Stimulated activated naive B cell treated with anti-CD40 and anti-IgM and Interleukin-4, amounts not matched to agents 10 μg/mL and 1 μg/mL and 100 μg/mL, for 72 hours (primary cell): ENCODE results near the gene CNTF.

Experiments used
- ATAC-seq, 2 donors: fragments of 150-1000 bp; cut with Tn5 transposase; replicated peaks; 2 replicates each; pipeline ENCODE4 v1.10.0; 2021; ENCODE audit warnings: moderate library complexity in 1 of 2
- DNase-seq: peaks from one replicate; pipeline ENCODE4 v3.0.0; 2021
- H3K27ac Mint-ChIP-seq: one replicate; pipeline ENCODE4 v1.8.0; 2022; ENCODE audit warnings: mild to moderate bottlenecking, mixed read lengths
- H3K27me3 Mint-ChIP-seq, 2 donors: one replicate each; pipeline ENCODE4 v1.8.0; 2022; ENCODE audit warnings: mixed read lengths in 2 of 2
- H3K36me3 Mint-ChIP-seq, 2 donors: one replicate each; pipeline ENCODE4 v1.8.0; 2022; ENCODE audit warnings: mixed read lengths in 2 of 2, mild to moderate bottlenecking in 1 of 2
- H3K4me1 Mint-ChIP-seq, 2 donors: one replicate each; pipeline ENCODE4 v1.8.0; 2022; ENCODE audit warnings: mixed read lengths in 2 of 2, mild to moderate bottlenecking in 1 of 2
- H3K4me3 Mint-ChIP-seq, 2 donors: one replicate each; pipeline ENCODE4 v1.8.0; 2022; ENCODE audit warnings: mild to moderate bottlenecking in 2 of 2, mixed read lengths in 2 of 2, moderate library complexity in 1 of 2
- H3K9me3 Mint-ChIP-seq, 2 donors: one replicate each; pipeline ENCODE4 v1.8.0; 2022; ENCODE audit warnings: mixed read lengths in 2 of 2, mild to moderate bottlenecking in 1 of 2

The CNTF gene

DNA sequence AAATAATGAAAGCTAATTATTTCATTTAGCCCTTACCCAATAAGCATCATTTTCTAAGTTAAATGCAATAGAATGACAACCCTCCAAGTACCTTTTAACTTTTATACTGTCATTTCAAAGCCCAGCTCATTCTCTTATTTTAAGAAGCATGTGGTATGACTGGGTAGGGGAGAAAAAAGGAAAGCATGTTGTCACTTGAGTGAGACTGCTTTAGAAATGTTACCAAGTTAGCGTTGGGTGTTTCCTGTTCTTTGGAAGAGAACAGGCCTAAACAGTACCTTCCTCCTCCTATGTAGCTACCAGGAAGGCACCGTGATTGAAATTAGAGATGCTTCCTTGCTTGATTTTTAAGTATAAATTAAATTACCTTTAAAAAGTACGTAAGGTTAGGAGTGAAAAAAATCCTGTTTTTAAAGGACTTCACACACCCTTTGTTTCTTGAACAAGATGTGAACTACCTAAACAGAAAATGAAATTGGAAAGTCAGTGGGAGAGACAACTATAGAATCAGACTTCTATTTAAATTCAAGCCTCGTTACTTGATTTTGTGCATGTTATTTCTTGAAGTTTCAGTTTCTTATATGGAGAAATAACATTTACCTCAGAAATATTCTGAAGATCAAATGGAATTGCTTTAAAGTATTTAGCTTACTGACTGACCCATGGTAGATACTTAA lies 741 bp upstream of the CNTF start:
- H3K4me3 Mint-ChIP-seq: no peak overlapping the region
- H3K9me3 Mint-ChIP-seq: no peaks in the 10 kb centered on the region
- H3K4me1 Mint-ChIP-seq: peaks cover 19 to 41% of the 10 kb centered on the region in 2 donors
- peaks cover 57 to 75% of the 10 kb centered on the region in 2 donors for H3K36me3 Mint-ChIP-seq
- no peaks in the 10 kb centered on the region for H3K27me3 Mint-ChIP-seq
- DNase-seq (no peak), ATAC-seq (no peak)
- H3K27ac Mint-ChIP-seq: no peak overlapping the region

DNA sequence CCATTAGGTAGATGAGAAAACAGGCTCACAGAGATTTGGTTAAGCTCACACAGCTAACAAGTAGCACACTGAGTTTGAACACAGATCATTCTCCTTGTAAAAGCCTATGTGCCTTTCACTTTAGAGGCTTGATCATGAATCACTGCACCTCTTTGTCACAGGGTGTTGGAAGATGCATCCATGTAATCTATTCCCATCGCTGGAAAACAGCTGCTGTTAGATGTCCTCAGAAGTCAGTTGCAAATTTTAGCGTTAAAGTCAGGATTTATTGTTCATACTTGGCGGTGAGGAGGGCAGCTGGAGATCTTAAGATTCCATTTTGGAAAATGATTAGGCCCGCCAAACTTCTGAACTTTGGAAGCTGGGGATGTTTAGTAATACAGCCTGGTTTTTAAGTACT lies 2.6 kb downstream of the CNTF start:
- no peak for ATAC-seq
- DNase-seq: no peak
- no peak overlapping the region for H3K4me3 Mint-ChIP-seq
- H3K27me3 Mint-ChIP-seq: no peaks in the 10 kb centered on the region
- peaks cover 37 to 52% of the 10 kb centered on the region in 2 donors for H3K36me3 Mint-ChIP-seq
- H3K4me1 Mint-ChIP-seq: peaks cover 25 to 40% of the 10 kb centered on the region in 2 donors
- no peaks in the 10 kb centered on the region for H3K9me3 Mint-ChIP-seq
- no peak overlapping the region for H3K27ac Mint-ChIP-seq

DNA sequence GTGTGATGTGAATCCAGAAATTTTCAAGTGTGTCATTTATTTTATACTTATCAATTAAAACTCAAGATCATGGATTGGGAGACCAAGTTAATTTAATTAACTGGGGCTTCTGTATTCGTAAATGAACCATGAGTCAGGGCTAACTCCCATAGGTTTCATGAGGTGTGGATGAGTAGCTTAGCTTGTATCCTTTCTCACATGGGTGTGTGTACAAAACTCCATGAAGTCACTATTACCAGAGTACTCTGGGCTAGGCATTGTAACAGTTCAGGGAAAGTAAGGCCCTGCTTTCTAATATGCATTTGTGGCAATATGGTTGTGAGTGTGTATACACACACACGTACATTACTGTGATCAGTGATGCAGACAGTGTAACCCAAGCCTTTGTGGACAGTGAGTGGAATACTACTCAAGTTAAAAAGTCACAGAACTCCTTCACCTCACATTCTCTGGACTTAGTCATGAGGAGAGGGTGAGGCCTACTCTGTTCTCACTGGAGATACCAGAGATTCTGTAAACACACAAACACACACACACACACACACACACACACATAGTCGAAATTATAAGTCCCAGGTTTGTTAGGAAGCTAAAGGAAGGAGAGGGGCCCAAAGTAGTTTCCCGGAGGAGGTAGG lies 3.5 kb downstream of the CNTF start:
- no peak for ATAC-seq
- Mint-ChIP-seq H3K4me3 (peak overlapping the region; percentile 3 to 28), H3K4me1 (peaks cover 25 to 36% of the 10 kb centered on the region in 2 donors), H3K9me3 (no peaks in the 10 kb centered on the region), H3K27ac (peak overlapping the region; percentile 15), H3K27me3 (no peaks in the 10 kb centered on the region), H3K36me3 (peaks cover 34 to 48% of the 10 kb centered on the region in 2 donors)
- DNase-seq: no peak

DNA sequence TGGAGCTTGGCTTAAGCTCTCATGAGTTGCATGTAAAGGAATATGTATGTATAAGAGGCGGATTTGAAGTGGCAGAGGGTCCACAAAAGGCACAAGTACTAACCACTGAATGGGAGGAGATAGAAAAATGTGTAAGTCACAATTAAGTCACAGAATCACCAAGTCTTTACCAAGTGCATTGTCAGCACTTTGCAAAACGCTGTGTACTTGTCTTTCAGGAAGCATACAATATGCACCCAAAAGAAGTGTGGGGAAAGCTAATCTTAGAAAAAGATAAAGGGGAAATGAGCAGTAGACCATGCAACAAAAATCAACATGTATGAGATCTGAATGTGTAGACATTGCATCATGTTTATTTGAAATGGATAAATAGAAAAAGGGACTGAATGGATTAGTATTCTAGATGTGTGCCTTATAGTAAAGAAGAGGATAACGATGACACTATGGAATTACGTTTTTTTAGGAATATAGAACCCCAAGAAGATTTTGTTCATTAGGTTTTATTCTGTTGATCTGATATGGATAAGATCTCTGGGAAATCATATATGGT lies 4.5 kb downstream of the CNTF start:
- Mint-ChIP-seq H3K9me3 (no peaks in the 10 kb centered on the region), H3K4me1 (peaks cover 25 to 36% of the 10 kb centered on the region in 2 donors), H3K36me3 (peaks cover 35 to 55% of the 10 kb centered on the region in 2 donors), H3K27ac (peak overlapping the region; percentile 20), H3K4me3 (peak overlapping the region in 1 of 2 donors; percentile 15), H3K27me3 (no peaks in the 10 kb centered on the region)
- DNase-seq (no peak), ATAC-seq (peak; percentile 22 to 35)

DNA sequence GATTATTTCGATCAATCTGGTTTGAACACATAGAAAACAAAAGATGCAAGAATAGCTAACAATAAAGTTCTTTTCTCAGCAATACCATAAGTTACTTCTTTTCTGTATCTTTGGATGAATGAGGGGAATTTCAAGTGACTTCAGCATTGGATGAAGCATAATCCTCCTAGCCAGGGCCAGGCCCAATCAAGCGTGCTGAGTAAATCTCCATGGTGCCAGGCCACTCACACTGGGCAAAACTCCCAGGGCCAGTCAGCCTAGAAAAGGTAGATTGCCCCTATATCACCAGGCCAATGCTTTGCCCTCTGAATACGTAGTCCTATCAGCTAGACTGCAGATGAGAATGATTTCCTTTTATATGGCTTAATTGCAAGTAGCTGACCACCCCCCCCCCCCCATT lies 6.0 kb downstream of the CNTF start:
- ATAC-seq (no peak), DNase-seq (no peak)
- Mint-ChIP-seq H3K27ac (no peak overlapping the region), H3K9me3 (no peaks in the 10 kb centered on the region), H3K27me3 (no peaks in the 10 kb centered on the region), H3K36me3 (peaks cover 22 to 45% of the 10 kb centered on the region in 2 donors), H3K4me3 (no peak overlapping the region), H3K4me1 (peaks cover 25 to 36% of the 10 kb centered on the region in 2 donors)

DNA sequence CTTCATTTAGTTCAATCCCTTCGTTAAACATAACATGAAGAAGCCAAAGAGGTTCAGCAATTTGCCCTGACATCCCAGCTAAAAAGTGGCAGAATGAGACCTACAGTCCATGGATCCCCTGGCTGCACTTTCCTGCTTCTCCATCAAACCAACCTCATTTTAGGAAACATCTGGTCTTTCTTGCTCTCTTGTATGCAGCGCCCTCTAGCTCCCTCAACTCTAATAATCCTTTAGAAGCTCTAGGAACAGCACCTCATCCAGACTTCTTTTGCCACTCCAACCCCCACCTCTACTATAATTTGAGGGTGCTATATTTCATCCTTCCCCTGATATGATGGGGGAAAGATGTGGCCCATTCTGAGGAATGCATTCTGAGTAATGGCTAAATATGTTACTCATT lies 7.4 kb downstream of the CNTF start:
- ATAC-seq (peak; percentile 57 to 60), DNase-seq (no peak)
- H3K9me3 Mint-ChIP-seq: no peaks in the 10 kb centered on the region
- H3K4me1 Mint-ChIP-seq: peaks cover 23 to 36% of the 10 kb centered on the region in 2 donors
- no peak overlapping the region for H3K4me3 Mint-ChIP-seq
- H3K36me3 Mint-ChIP-seq: peaks cover 13 to 34% of the 10 kb centered on the region in 2 donors
- H3K27me3 Mint-ChIP-seq: no peaks in the 10 kb centered on the region
- no peak overlapping the region for H3K27ac Mint-ChIP-seq

DNA sequence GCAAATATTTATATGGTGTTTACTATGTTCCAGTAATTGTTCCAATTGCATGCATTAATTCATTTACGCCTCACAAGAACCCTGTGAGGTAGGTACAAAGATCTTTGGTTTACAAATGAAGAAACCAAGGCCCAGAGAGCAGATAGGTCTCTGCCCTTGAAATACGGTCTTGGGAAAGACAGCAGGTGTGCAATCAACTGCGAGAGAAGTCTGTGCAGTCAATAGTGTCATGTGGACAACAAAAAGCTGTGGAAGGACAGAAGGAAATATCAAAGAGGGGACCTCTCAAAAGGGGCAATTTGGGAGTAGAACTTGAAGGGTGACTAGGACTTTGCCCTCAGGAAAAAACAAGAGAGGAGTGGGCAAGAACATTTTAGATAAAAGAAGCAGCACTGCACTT lies 8.9 kb downstream of the CNTF start:
- Mint-ChIP-seq H3K27ac (peak overlapping the region; percentile 25), H3K36me3 (peaks cover 13 to 25% of the 10 kb centered on the region in 2 donors), H3K27me3 (no peaks in the 10 kb centered on the region), H3K4me3 (no peak overlapping the region), H3K4me1 (peaks cover 16 to 27% of the 10 kb centered on the region in 2 donors), H3K9me3 (no peaks in the 10 kb centered on the region)
- DNase-seq (no peak), ATAC-seq (no peak)

DNA sequence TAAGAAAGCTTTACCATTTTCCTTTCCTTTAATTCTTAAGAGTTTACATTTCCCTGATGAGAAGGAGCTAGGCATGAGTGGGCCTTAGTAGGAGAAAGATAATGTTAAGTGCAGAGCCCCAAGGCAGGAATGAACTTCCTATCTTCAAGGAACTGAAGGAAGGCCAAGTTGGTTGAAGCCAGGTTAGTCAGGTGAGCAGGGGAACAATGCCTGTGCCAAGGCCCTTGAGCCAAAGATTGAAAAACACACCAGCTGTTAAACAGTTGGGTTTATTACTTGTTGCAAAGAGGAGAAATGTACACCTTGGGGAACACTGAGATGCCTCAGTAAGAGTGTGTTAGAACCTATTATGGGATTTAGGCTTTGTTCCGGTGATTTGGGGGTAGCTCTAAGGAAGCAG lies 10.0 kb downstream of the CNTF start:
- Mint-ChIP-seq H3K27me3 (no peaks in the 10 kb centered on the region), H3K27ac (no peak overlapping the region), H3K9me3 (no peaks in the 10 kb centered on the region), H3K36me3 (peaks cover 9 to 17% of the 10 kb centered on the region in 2 donors), H3K4me1 (peaks cover 9 to 15% of the 10 kb centered on the region in 2 donors), H3K4me3 (no peak overlapping the region)
- ATAC-seq (no peak), DNase-seq (no peak)

DNA sequence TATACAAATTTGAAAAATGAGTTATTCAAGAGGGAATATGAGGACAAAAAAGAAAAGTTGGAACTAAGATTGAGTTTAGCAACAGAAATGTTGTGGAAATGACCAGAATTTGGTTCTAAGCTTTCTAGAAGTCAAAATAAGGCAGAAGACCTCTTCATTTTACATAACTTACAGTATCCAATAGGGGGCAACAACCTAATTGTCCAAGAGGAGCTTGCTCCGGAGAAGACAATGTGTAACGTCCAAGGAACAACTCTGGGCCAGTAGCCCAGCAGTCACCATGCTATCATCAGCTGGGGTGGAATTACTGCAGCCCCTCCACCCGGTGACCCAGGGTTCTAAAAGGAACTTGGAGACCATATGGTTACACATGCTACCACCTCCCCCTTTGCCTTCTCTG lies 14.1 kb downstream of the CNTF start:
- no peak for ATAC-seq
- H3K4me1 Mint-ChIP-seq: peaks cover 10 to 13% of the 10 kb centered on the region in 2 donors
- H3K4me3 Mint-ChIP-seq: no peak overlapping the region
- no peaks in the 10 kb centered on the region for H3K27me3 Mint-ChIP-seq
- no peak for DNase-seq
- no peak overlapping the region for H3K27ac Mint-ChIP-seq
- peaks cover 8 to 12% of the 10 kb centered on the region in 2 donors for H3K36me3 Mint-ChIP-seq
- no peaks in the 10 kb centered on the region for H3K9me3 Mint-ChIP-seq

DNA sequence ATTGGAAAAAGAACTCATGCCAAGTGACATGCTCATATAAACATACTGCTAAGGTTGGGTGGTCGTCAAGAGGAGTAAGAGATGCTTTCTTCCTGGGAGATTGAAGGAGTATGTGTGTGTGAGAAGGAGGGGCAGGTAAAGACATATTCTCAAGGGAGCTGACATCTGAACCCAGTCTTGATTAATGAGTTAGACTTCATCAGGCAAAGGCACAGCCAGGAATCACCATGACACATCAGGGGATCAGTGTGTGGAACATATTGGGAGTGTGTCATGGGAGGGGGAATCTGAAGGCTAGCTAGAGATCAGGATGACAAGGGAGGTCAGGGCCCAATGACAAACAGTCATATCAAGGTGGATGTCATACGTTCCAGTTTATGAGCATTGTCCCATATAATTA lies 14.9 kb downstream of the CNTF start:
- Mint-ChIP-seq H3K36me3 (peaks cover 5 to 7% of the 10 kb centered on the region in 2 donors), H3K4me1 (peaks cover 10 to 13% of the 10 kb centered on the region in 2 donors)

DNA sequence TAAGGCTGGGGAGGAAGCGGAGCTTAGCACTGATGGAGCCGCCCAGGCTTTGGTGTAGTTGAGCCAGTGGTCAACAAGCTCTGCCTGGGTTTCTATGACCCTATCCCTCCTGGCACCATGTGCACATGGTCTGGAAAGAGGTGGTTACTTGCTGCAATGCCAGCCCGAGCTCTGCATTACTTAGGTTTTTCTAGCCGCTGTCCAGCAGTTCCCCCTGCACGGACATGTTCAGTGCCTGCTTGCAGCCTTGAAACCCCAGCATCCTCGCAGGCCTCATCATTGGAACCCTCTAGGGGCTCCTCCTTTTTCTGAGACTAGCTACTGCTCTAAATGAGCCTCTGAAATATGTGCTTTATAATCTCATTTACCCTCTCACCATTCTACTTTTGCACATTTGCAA lies 16.6 kb downstream of the CNTF start:
- ATAC-seq: no peak
- peaks cover 4 to 5% of the 10 kb centered on the region in 2 donors for H3K36me3 Mint-ChIP-seq
- H3K4me1 Mint-ChIP-seq: peaks cover 10 to 13% of the 10 kb centered on the region in 2 donors
- H3K4me3 Mint-ChIP-seq: no peak overlapping the region
- H3K27ac Mint-ChIP-seq: no peak overlapping the region
- H3K27me3 Mint-ChIP-seq: no peaks in the 10 kb centered on the region
- H3K9me3 Mint-ChIP-seq: no peaks in the 10 kb centered on the region
- DNase-seq: no peak

More for the DNA sequence above, 14.9 kb downstream of the CNTF start:
- no peaks in the 10 kb centered on the region for H3K27me3 Mint-ChIP-seq
- DNase-seq (no peak), ATAC-seq (no peak)
- no peak overlapping the region for H3K4me3 Mint-ChIP-seq
- H3K27ac Mint-ChIP-seq: no peak overlapping the region
- H3K9me3 Mint-ChIP-seq: no peaks in the 10 kb centered on the region

DNA sequence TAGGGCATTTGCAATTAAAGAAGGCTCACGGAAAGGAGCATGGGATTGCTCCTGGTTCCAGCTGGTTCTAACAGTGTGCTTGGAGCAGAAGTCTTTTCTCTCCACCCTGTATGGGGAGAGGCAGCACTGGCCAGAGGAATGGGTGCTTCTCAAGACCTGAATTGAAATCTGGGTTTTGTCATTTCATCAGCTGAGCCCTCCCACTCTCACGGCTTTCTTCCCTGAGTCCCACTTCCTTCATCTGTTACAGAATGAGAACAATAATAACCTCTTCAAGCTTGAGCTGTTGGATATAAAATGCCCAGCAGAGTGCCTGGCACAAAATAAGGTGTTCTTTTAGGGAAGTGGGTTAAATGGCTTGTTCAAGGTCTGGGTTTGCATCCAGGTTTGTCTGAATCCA lies 17.2 kb downstream of the CNTF start:
- Mint-ChIP-seq H3K9me3 (no peaks in the 10 kb centered on the region), H3K27ac (no peak overlapping the region), H3K4me1 (peaks cover 10 to 13% of the 10 kb centered on the region in 2 donors), H3K4me3 (no peak overlapping the region), H3K27me3 (no peaks in the 10 kb centered on the region), H3K36me3 (peaks cover 4 to 5% of the 10 kb centered on the region in 2 donors)
- ATAC-seq (peak in 1 of 2 donors; percentile 12), DNase-seq (no peak)

DNA sequence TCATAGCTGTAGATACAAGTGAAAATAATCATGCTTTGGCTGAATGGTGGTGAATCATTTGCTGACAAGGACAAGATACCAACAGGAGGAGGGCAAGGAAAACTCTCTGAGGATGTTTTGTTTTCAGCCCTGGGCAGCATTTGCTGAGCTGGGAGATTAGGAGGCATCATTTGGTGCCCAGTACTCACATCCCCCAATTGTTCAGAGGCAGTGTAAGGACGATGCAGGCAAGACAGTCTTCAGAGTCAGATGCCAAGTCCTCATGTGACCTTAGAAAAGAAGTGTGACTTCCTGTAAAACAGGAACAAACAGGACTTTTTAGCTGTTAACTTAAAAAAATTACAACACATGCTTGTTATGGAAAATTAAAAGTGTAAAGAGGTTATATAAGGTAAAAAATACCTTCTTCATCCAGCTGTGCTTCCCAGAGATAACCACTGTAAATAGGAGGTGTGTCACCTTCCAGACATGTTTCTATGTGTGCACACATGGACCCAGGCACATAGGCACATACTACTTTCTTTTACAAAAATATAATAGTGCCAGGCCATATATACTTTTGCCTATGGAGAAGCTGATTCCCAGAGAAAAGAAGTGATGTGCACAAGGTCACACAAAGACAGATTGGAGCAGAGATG lies 18.0 kb downstream of the CNTF start:
- Mint-ChIP-seq H3K27ac (peak overlapping the region; percentile 48), H3K36me3 (peaks cover 5 to 8% of the 10 kb centered on the region in 2 donors), H3K4me1 (peaks cover 10 to 13% of the 10 kb centered on the region in 2 donors), H3K27me3 (no peaks in the 10 kb centered on the region), H3K9me3 (peaks cover 0 to 2% of the 10 kb centered on the region in 2 donors), H3K4me3 (no peak overlapping the region)
- no peak for DNase-seq
- ATAC-seq: peak; percentile 44 to 57

DNA sequence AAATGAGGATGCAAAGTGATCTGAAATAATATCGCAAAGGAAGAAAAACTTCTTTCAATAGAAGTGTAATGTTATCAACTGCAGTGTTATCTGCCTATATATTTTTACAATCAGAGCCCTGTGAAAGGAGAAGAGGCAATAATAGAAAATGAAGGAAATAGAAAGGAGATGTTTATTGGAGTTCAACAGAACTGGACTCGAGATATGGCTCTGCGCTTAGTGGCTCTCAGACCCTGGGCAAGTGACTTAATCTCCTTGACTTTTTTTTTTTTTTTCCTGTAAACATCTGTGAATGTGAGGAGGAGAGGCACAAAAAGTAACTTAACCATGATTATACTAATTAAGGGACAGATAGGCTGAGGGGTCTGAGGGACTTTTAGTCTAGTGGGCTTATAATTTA lies 18.9 kb downstream of the CNTF start:
- peaks cover 7 to 11% of the 10 kb centered on the region in 2 donors for H3K36me3 Mint-ChIP-seq
- H3K4me1 Mint-ChIP-seq: peaks cover 10 to 14% of the 10 kb centered on the region in 2 donors
- H3K9me3 Mint-ChIP-seq: peaks cover 0 to 2% of the 10 kb centered on the region in 2 donors
- H3K27me3 Mint-ChIP-seq: no peaks in the 10 kb centered on the region
- peak overlapping the region; percentile 22 for H3K27ac Mint-ChIP-seq
- DNase-seq (no peak), ATAC-seq (no peak)
- H3K4me3 Mint-ChIP-seq: no peak overlapping the region
